Activated CD4-positive, alpha-beta T cell treated with anti-CD3 and anti-CD28 coated beads, Interleukin-2, amount 10 ng/mL, durations not matched to agents 24 days and 14 days (primary cell): ENCODE data around the gene SLC3A2. TPM values are rescaled to one million over a fixed set of nuclear protein-coding genes. Genes with fewer than 3 reads are reported as not detected.

Experiments
- DNase-seq: peaks from one replicate; pipeline ENCODE4 v3.0.0; 2022
- H3K27ac Mint-ChIP-seq: one replicate; pipeline ENCODE4 v1.8.0; 2022; ENCODE audit warnings: mild to moderate bottlenecking, mixed read lengths
- H3K27me3 Mint-ChIP-seq: one replicate; pipeline ENCODE4 v1.8.0; 2022; ENCODE audit warnings: mixed read lengths
- H3K36me3 Mint-ChIP-seq: one replicate; pipeline ENCODE4 v1.8.0; 2022; ENCODE audit warnings: low read depth, mild to moderate bottlenecking, mixed read lengths
- H3K4me1 Mint-ChIP-seq: one replicate; pipeline ENCODE4 v1.8.0; 2021; ENCODE audit warnings: mixed read lengths
- H3K4me3 Mint-ChIP-seq: one replicate; pipeline ENCODE4 v1.8.0; 2022; ENCODE audit warnings: mild to moderate bottlenecking, moderate library complexity, mixed read lengths
- H3K9me3 Mint-ChIP-seq: one replicate; pipeline ENCODE4 v1.8.0; 2021; ENCODE audit warnings: mixed read lengths
- intact Hi-C: fragments of 100-400 bp; cut with micrococcal nuclease; formaldehyde crosslinking; loops from one replicate; pipeline ENCODE4 v1.15.1; 2023
- total RNA-seq: library from RNA; stranded (reverse); gene quantifications from 2 replicates; pipeline ENCODE4 v1.2.3, GENCODE V29; 2022

Gene SLC3A2
- total RNA-seq, 1 donor from 2014 or later = 379 TPM

- peaks cover 19% of the 10 kb centered on the region for H3K4me1 Mint-ChIP-seq
- no peak overlapping the region for H3K27ac Mint-ChIP-seq
These were observed 37.2 kb upstream of the SLC3A2 start for GRCh38 chr11:62843466-62843865.

GRCh38 chr11:62844154-62844553 lies 36.5 kb upstream of the SLC3A2 start:
- intact Hi-C loops = loop anchor here (5.0 kb wide), 3 partner anchors 117 to 287 kb away; partner anchors contain the start of genes C11orf98, CSKMT, HNRNPUL2 and TTC9C
- no peak overlapping the region for H3K27ac Mint-ChIP-seq
- H3K4me3 Mint-ChIP-seq = no peak overlapping the region
- peaks cover 6% of the 10 kb centered on the region for H3K36me3 Mint-ChIP-seq
- no peak for DNase-seq
- no peaks in the 10 kb centered on the region for H3K9me3 Mint-ChIP-seq
- peaks cover 4% of the 10 kb centered on the region for H3K27me3 Mint-ChIP-seq
- peaks cover 18% of the 10 kb centered on the region for H3K4me1 Mint-ChIP-seq

More at GRCh38 chr11:62843466-62843865, 37.2 kb upstream of the SLC3A2 start:
- Mint-ChIP-seq H3K4me3 (no peak overlapping the region), H3K27me3 (peaks cover 4% of the 10 kb centered on the region), H3K36me3 (peaks cover 8% of the 10 kb centered on the region), H3K9me3 (no peaks in the 10 kb centered on the region)
- intact Hi-C loops = loop anchor here (5.0 kb wide), 3 partner anchors 116 to 286 kb away; partner anchors contain the start of genes C11orf98, CSKMT, HNRNPUL2 and TTC9C
- no peak for DNase-seq

GRCh38 chr11:62846177-62846576 lies 34.5 kb upstream of the SLC3A2 start:
- Mint-ChIP-seq H3K27ac (no peak overlapping the region), H3K27me3 (peaks cover 4% of the 10 kb centered on the region), H3K36me3 (peaks cover 6% of the 10 kb centered on the region), H3K4me1 (peaks cover 9% of the 10 kb centered on the region), H3K4me3 (no peak overlapping the region), H3K9me3 (no peaks in the 10 kb centered on the region)
- no peak for DNase-seq
- intact Hi-C loops = no loop called here

GRCh38 chr11:62847767-62848314 lies 32.9 kb upstream of the SLC3A2 start:
- no peak for DNase-seq
- intact Hi-C loops = no loop called here
- H3K9me3 Mint-ChIP-seq = no peaks in the 10 kb centered on the region
- H3K4me3 Mint-ChIP-seq = no peak overlapping the region
- peaks cover 4% of the 10 kb centered on the region for H3K27me3 Mint-ChIP-seq
- H3K36me3 Mint-ChIP-seq = peaks cover 21% of the 10 kb centered on the region
- peaks cover 18% of the 10 kb centered on the region for H3K4me1 Mint-ChIP-seq
- H3K27ac Mint-ChIP-seq = no peak overlapping the region

- Mint-ChIP-seq H3K4me1 (peaks cover 31% of the 10 kb centered on the region), H3K36me3 (peaks cover 54% of the 10 kb centered on the region), H3K27me3 (peaks cover 11% of the 10 kb centered on the region), H3K9me3 (peaks cover 4% of the 10 kb centered on the region), H3K4me3 (peak overlapping the region; percentile 33), H3K27ac (peak overlapping the region; percentile 63)
- no peak for DNase-seq
- intact Hi-C loops = no loop called here
These were observed 29.5 kb upstream of the SLC3A2 start for GRCh38 chr11:62850911-62851806.

- intact Hi-C loops = no loop called here
- Mint-ChIP-seq H3K9me3 (peaks cover 4% of the 10 kb centered on the region), H3K27me3 (peaks cover 11% of the 10 kb centered on the region), H3K36me3 (peaks cover 54% of the 10 kb centered on the region), H3K4me3 (peak overlapping the region; percentile 33), H3K4me1 (peaks cover 35% of the 10 kb centered on the region), H3K27ac (peak overlapping the region; percentile 63)
- DNase-seq = no peak
These were observed 28.7 kb upstream of the SLC3A2 start for GRCh38 chr11:62851807-62852522.

GRCh38 chr11:62852523-62853188 lies 28.0 kb upstream of the SLC3A2 start:
- peaks cover 10% of the 10 kb centered on the region for H3K27me3 Mint-ChIP-seq
- peaks cover 4% of the 10 kb centered on the region for H3K9me3 Mint-ChIP-seq
- no peak for DNase-seq
- H3K27ac Mint-ChIP-seq = peak overlapping the region; percentile 98
- H3K4me3 Mint-ChIP-seq = peak overlapping the region; percentile 97
- peaks cover 40% of the 10 kb centered on the region for H3K4me1 Mint-ChIP-seq
- peaks cover 55% of the 10 kb centered on the region for H3K36me3 Mint-ChIP-seq
- intact Hi-C loops = no loop called here

GRCh38 chr11:62853279-62853965 lies 27.3 kb upstream of the SLC3A2 start:
- H3K4me1 Mint-ChIP-seq = peaks cover 47% of the 10 kb centered on the region
- H3K36me3 Mint-ChIP-seq = peaks cover 60% of the 10 kb centered on the region
- H3K9me3 Mint-ChIP-seq = peaks cover 4% of the 10 kb centered on the region
- peaks cover 7% of the 10 kb centered on the region for H3K27me3 Mint-ChIP-seq
- intact Hi-C loops = no loop called here
- peak overlapping the region; percentile 97 for H3K4me3 Mint-ChIP-seq
- DNase-seq = no peak
- H3K27ac Mint-ChIP-seq = peak overlapping the region; percentile 98

GRCh38 chr11:62854013-62854824 lies 26.5 kb upstream of the SLC3A2 start:
- Mint-ChIP-seq H3K27me3 (peaks cover 7% of the 10 kb centered on the region), H3K36me3 (peaks cover 58% of the 10 kb centered on the region)

GRCh38 chr11:62854825-62855570 lies 25.7 kb upstream of the SLC3A2 start:
- no peak for DNase-seq
- Mint-ChIP-seq H3K9me3 (peaks cover 4% of the 10 kb centered on the region), H3K4me3 (peak overlapping the region; percentile 97), H3K27me3 (peaks cover 7% of the 10 kb centered on the region), H3K36me3 (peaks cover 62% of the 10 kb centered on the region), H3K27ac (peak overlapping the region; percentile 98), H3K4me1 (peaks cover 54% of the 10 kb centered on the region)
- intact Hi-C loops = loop anchor here (1.0 kb wide), 2 partner anchors 13 to 50 kb away; partner anchors contain the start of gene NXF1

More at GRCh38 chr11:62854013-62854824, 26.5 kb upstream of the SLC3A2 start:
- intact Hi-C loops = no loop called here
- H3K27ac Mint-ChIP-seq = peak overlapping the region; percentile 98
- H3K9me3 Mint-ChIP-seq = peaks cover 4% of the 10 kb centered on the region
- no peak for DNase-seq
- peaks cover 49% of the 10 kb centered on the region for H3K4me1 Mint-ChIP-seq
- peak overlapping the region; percentile 97 for H3K4me3 Mint-ChIP-seq

GRCh38 chr11:62855571-62856332 lies 24.9 kb upstream of the SLC3A2 start:
- Mint-ChIP-seq H3K4me1 (peaks cover 55% of the 10 kb centered on the region), H3K27ac (peak overlapping the region; percentile 98), H3K36me3 (peaks cover 59% of the 10 kb centered on the region), H3K27me3 (peaks cover 7% of the 10 kb centered on the region), H3K4me3 (peak overlapping the region; percentile 97), H3K9me3 (peaks cover 4% of the 10 kb centered on the region)
- DNase-seq = peak; percentile 100
- intact Hi-C loops = loop anchor here (1.0 to 2.0 kb wide), 4 partner anchors 13 to 50 kb away; partner anchors contain the start of genes NXF1, SLC3A2 and WDR74
